Measurements from ENCODE around the gene SLC39A11. TPM values are rescaled to one million over a fixed set of nuclear protein-coding genes. Genes with fewer than 3 reads are reported as not detected.

The SLC39A11 gene
- polyA plus RNA-seq, 1 donor from 2014 or later, result 8.0 TPM

GRCh38 chr17:72976971-72977770 lies 115.3 kb downstream of the SLC39A11 start:
- Histone ChIP-seq H3K9me2 (ENCODE audit: insufficient read depth, low read length) (no peaks in the 10 kb centered on the region), H4K20me1 (ENCODE audit: insufficient read depth) (no peaks in the 10 kb centered on the region), H3K27me3 (ENCODE audit: insufficient read depth, low read depth, low read length) (no peaks in the 10 kb centered on the region), H3K79me2 (replicated peaks; ENCODE audit: insufficient read depth, low read length) (no peaks in the 10 kb centered on the region), H3K27ac (ENCODE audit: low read length) (no peak overlapping the region), H3K9ac (ENCODE audit: low read length) (no peak overlapping the region), H3K4me3 (ENCODE audit: low read length) (no peak overlapping the region), H3K36me3 (ENCODE audit: insufficient read depth, low read length) (no peaks in the 10 kb centered on the region), H2AFZ (ENCODE audit: low read depth, low read length) (no peak overlapping the region), H3K4me2 (ENCODE audit: low read length) (no peak overlapping the region), H3K9me3 (ENCODE audit: low read length) (no peaks in the 10 kb centered on the region), H3F3A (ENCODE audit: insufficient read depth, low read length, poor library complexity, severe bottlenecking) (no peaks in the 10 kb centered on the region)
- TF ChIP-seq POLR2AphosphoS5 (IDR thresholded peaks at IDR 0.05) (no peak), TAF1 (IDR thresholded peaks at IDR 0.05; ENCODE audit: low read depth) (no peak), MXI1 (conservative IDR thresholded peaks at IDR 0.05; ENCODE audit: poor library complexity, severe bottlenecking) (no peak), EZH2 (IDR thresholded peaks at IDR 0.05; ENCODE audit: borderline replicate concordance, insufficient read depth, low read length, poor library complexity, severe bottlenecking) (no peak), EP300 (conservative IDR thresholded peaks at IDR 0.05; ENCODE audit: poor library complexity, severe bottlenecking) (no peak), RAD21 (conservative IDR thresholded peaks at IDR 0.05) (no peak), SMC3 (conservative IDR thresholded peaks at IDR 0.05; ENCODE audit: poor library complexity) (no peak), REST (IDR thresholded peaks at IDR 0.05; ENCODE audit: borderline replicate concordance) (no peak), CTCF (IDR thresholded peaks at IDR 0.05; ENCODE audit: poor library complexity, severe bottlenecking) (no peak)

- Histone ChIP-seq H2AFZ (ENCODE audit: low read depth, low read length) (no peak overlapping the region), H3K27me3 (ENCODE audit: insufficient read depth, low read depth, low read length) (no peaks in the 10 kb centered on the region), H3F3A (ENCODE audit: insufficient read depth, low read length, poor library complexity, severe bottlenecking) (no peaks in the 10 kb centered on the region), H3K27ac (ENCODE audit: low read length) (no peak overlapping the region), H3K79me2 (replicated peaks; ENCODE audit: insufficient read depth, low read length) (no peaks in the 10 kb centered on the region), H3K4me2 (ENCODE audit: low read length) (no peak overlapping the region), H3K9me2 (ENCODE audit: insufficient read depth, low read length) (no peaks in the 10 kb centered on the region), H3K4me3 (ENCODE audit: low read length) (no peak overlapping the region), H3K36me3 (ENCODE audit: insufficient read depth, low read length) (no peaks in the 10 kb centered on the region), H3K9ac (ENCODE audit: low read length) (no peak overlapping the region), H3K9me3 (ENCODE audit: low read length) (no peaks in the 10 kb centered on the region), H4K20me1 (ENCODE audit: insufficient read depth) (no peaks in the 10 kb centered on the region)
- TF ChIP-seq REST (IDR thresholded peaks at IDR 0.05; ENCODE audit: borderline replicate concordance), result no peak
- TF ChIP-seq EZH2 (IDR thresholded peaks at IDR 0.05; ENCODE audit: borderline replicate concordance, insufficient read depth, low read length, poor library complexity, severe bottlenecking), result no peak
- TF ChIP-seq SMC3 (conservative IDR thresholded peaks at IDR 0.05; ENCODE audit: poor library complexity), result no peak
- no peak for TF ChIP-seq TAF1 (IDR thresholded peaks at IDR 0.05; ENCODE audit: low read depth)
- no peak for TF ChIP-seq CTCF (IDR thresholded peaks at IDR 0.05; ENCODE audit: poor library complexity, severe bottlenecking)
- no peak for TF ChIP-seq EP300 (conservative IDR thresholded peaks at IDR 0.05; ENCODE audit: poor library complexity, severe bottlenecking)
- TF ChIP-seq POLR2AphosphoS5 (IDR thresholded peaks at IDR 0.05), result no peak
- no peak for TF ChIP-seq MXI1 (conservative IDR thresholded peaks at IDR 0.05; ENCODE audit: poor library complexity, severe bottlenecking)
- TF ChIP-seq RAD21 (conservative IDR thresholded peaks at IDR 0.05), result no peak
Measured at GRCh38 chr17:72975509-72975908, 117.0 kb downstream of the SLC39A11 start.
